ENCODE results near the gene RECQL5.

Gene RECQL5

DNA sequence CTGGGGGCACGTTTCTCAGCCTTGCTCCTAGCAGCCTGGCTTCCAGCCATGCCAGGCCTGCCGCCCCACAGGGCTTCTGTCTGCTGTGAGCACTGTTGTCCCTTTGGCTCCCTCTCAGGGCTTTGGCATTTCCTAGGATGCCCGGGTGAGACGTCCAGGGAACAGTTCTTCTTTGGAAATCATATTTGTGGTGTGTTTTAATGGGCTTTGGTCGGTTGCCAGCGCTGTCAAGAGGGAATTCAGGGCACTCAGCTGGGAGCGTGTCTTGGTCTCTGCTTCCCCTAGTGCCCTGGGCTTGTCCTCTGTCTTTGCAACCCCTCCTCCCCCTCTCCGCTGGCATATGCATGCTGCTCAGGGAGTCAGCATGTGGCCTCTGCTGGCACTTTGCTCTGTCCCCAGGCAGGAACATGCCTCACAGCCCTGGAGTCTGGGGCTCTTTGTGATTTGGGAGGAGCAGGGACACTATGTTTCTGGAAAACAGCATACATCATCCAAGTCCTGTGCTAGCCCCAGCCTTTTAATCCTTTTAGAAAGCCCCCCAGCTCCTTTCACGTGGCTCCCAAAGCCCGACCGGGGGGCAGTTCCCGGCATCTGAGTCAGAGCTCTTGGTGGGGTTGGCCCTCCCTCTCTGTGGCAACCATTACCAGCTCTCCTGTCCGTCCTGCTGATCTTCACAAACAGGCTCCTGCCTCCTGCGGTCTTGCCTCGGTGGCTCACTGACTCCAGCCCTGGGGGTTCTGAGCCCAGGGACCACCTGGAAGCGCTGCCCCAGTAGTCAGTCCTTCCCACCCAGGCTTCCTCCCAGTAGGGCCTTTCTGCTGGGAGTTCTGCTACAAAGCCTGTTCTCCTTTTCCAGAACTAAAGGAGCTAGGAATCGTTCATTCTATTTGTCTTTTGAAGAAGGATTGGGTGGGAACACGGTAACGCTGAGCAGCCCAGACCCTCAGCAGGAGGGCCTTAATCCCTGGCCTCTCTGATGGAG lies 26.8 kb upstream of the RECQL5 start:
- no peak overlapping the region for H3K4me3 ChIP-seq (ENCODE audit: low read depth, low read length)
- TF ChIP-seq, protein P1, sequence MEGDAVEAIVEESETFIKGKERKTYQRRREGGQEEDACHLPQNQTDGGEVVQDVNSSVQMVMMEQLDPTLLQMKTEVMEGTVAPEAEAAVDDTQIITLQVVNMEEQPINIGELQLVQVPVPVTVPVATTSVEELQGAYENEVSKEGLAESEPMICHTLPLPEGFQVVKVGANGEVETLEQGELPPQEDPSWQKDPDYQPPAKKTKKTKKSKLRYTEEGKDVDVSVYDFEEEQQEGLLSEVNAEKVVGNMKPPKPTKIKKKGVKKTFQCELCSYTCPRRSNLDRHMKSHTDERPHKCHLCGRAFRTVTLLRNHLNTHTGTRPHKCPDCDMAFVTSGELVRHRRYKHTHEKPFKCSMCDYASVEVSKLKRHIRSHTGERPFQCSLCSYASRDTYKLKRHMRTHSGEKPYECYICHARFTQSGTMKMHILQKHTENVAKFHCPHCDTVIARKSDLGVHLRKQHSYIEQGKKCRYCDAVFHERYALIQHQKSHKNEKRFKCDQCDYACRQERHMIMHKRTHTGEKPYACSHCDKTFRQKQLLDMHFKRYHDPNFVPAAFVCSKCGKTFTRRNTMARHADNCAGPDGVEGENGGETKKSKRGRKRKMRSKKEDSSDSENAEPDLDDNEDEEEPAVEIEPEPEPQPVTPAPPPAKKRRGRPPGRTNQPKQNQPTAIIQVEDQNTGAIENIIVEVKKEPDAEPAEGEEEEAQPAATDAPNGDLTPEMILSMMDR (IDR thresholded peaks at IDR 0.05; ENCODE audit: low read depth, low read length), result no peak

DNA sequence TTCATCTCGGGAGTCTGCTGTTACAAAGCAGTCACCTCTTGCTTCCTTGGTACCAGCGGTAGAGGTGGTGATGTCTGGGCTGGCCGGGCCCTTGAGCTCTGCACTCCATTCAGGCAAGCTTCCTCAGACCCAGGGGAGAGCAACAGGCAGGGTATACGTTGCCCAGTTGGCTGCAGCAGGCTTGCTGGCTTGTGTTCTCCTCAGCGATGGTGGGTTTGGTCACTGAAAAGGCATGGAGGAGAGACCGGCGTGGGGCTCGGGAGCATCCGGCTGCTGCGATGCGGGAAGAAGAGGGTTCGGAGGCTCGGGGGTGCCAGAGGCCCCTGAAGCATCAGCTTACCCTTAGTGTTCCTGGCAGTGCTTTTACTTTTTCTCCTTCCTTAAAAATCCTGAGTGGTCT lies 26.0 kb upstream of the RECQL5 start:
- TF ChIP-seq, protein P1 (IDR thresholded peaks at IDR 0.05; ENCODE audit: low read depth, low read length), result no peak
- H3K4me3 ChIP-seq (ENCODE audit: low read depth, low read length), result no peak overlapping the region

DNA sequence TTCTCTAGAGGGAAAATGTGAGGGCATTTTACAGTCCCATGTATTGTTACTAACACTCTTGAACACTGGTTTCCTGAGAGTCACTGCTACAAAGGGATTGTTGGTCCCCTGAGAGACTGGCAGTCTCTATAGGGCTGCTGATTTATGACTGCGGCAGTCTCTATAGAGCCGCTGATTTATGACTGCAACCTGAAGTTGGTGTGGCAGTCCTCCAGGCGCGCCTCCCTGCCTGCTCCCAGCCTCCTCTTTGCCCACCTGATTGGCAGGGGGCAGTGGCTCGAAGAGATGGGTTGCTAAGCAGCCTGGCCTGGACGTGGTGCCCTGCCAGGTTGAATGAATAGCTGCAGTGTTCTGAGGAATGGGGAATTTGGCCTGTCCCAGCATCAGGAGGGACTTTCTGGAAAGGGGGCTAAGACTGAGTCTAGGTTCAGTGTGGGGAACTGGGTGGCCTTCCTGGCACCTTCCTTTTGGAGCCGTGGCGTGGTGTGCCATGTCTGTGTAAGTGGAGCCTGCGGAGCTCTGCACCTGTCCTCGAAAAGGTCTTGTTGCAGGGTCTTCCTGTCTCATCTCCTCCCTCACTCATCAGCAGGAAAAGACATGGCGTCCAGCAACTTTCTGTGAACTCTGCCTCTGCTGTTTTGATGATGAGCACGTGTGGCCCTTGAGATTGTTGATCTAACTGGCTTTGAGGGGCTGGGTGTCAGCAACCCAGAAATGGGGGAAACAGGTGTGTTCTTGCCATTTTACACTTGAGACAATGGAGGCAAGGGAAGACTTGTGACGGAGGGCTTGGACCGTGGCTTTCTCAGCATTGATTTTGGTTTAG lies 25.1 kb upstream of the RECQL5 start:
- H3K4me3 ChIP-seq (ENCODE audit: low read depth, low read length), result no peak overlapping the region
- TF ChIP-seq, protein P1 (IDR thresholded peaks at IDR 0.05; ENCODE audit: low read depth, low read length), result no peak

DNA sequence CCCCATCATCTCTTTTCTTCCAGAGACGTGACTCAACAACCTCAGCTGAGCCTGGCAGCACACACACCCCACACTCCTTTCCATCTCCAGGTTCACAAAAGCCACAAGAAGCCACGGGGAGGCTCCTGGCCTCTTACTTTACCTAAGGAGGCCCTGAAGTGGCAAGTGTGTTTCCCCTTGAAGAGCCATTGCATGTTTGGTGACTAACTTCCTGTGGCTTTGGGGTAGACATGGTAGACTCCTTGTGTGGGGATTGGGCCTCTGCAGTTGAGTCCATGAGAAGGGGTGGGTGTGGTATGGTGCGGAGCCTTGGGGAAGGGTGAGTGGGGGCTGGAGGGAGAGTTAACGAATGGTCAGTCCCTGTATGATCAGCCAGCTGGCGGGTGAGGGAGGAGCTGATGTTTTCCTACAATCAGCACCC lies 24.4 kb upstream of the RECQL5 start:
- no peak overlapping the region for H3K4me3 ChIP-seq (ENCODE audit: low read depth, low read length)
- TF ChIP-seq, protein P1 (IDR thresholded peaks at IDR 0.05; ENCODE audit: low read depth, low read length), result no peak

DNA sequence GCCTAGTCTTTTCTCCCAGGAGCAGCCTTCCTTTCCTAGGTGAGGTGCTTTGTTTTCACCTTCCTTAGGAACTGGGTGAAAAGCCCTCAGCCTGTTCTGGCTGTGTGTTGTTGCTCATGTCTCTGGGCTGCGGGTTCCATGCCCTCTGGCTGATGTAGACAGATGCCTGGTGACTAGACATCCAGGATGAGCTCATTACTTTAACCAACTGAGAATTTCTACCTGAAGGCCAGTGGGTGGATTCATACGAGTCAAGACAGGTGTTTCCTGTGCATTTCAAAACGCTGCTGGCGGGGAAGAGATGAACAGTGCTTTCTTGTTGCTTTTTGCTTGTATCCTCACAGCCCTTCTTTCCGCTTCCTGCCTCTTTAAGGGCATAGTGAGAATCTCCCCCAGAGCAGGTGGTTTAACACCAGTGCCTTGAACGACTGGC lies 22.5 kb upstream of the RECQL5 start:
- H3K4me3 ChIP-seq (ENCODE audit: low read depth, low read length), result no peak overlapping the region
- TF ChIP-seq, protein P1 (IDR thresholded peaks at IDR 0.05; ENCODE audit: low read depth, low read length), result no peak

DNA sequence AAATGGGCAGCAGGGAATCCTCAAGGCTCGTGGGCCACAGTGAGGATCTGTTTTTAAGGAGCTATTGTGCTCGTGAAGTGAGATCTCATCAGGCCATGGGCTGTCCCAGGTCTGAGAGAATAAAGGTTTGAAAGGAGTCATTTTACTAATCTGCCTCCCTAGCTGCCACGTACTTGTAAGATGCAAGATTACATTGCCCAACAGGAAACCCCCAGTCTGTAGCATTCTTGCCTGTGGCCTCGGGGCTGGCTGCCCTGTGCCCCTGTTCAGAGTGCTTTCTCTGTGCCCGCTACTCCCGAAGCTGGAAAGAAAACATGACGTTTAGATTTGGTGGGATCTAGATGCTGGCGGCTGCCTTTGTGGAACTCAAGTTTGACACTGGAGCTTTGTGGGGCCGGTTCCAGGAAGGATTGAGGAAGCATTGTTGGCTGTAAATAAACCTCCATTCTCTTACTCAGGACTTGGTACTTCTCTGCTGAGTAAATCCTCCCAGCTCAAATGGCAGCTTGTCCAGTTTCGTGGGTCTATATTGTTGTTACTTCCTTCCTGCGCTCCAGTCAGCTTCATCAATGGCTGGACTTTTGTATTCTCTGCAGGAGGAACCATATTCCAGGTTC lies 21.4 kb upstream of the RECQL5 start:
- TF ChIP-seq, protein P1 (IDR thresholded peaks at IDR 0.05; ENCODE audit: low read depth, low read length), result no peak
- H3K4me3 ChIP-seq (ENCODE audit: low read depth, low read length), result no peak overlapping the region

Measured in WI38 (cell line).